SKM-1 (cell line): ENCODE data around the gene TROAP.

ENCODE experiments used
- DNase-seq: peaks from one replicate; lab custom pipeline; 2025; ENCODE audit not compliant: unreplicated experiment; lab: John Stamatoyannopoulos, UW

TROAP gene

DNA sequence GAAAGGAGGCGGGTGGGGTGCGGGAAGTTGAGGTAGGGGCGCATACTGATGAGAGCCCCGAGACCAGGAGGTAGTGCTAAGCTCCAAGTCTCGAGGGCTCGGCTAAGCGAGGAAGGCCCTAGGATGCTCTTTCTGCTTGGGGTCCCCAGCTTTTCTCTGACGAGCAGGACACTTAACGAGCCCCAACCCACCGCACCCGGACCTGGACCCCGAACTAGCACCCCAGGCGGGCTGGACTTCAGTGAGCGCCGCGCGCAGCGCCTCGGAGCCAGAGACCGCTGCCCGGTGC, 18.7 kb downstream of the TROAP start:
- no peak for DNase-seq

DNA sequence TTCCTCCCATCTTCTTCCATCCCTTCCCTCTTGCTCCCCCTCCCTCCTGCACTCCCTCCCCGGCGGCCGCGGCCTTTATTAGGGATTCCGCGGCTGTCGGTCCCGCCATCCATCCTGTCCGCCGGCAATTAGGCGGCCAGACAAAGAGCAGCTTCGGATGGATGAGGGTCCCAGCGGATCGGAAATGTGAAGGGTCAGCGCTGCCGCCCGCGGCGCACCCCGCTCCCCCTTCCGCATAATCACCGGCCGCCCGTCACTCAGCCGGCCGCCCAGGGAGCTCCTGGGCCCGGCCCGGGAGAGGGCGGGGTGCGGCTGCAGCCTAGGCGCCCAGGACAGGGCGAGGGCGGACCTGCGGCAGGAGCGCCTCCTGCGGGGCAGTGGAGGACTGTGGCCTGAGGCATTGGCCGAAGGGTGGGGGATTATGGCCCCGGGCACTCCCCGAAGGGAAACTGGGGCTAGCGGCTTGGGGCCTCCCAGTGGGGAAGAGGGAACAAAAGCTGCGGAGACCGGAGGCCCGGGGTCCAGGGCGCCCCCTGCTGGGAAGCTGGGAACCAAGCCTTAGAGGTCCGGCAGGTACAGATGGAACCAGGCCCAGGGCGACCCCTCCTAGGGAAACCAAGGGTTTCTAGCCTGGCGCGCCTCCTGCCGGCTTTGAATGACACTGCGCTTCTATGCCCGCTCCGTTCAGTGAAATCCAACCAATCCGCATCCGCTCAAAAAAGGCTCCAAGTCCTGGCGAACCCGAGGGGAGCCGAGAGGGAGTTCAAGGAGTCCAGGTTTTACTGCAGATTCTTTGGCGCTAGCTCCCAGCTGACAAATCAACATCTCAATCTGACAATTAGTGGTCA, 19.2 kb downstream of the TROAP start:
- peak; percentile 52 for DNase-seq

DNA sequence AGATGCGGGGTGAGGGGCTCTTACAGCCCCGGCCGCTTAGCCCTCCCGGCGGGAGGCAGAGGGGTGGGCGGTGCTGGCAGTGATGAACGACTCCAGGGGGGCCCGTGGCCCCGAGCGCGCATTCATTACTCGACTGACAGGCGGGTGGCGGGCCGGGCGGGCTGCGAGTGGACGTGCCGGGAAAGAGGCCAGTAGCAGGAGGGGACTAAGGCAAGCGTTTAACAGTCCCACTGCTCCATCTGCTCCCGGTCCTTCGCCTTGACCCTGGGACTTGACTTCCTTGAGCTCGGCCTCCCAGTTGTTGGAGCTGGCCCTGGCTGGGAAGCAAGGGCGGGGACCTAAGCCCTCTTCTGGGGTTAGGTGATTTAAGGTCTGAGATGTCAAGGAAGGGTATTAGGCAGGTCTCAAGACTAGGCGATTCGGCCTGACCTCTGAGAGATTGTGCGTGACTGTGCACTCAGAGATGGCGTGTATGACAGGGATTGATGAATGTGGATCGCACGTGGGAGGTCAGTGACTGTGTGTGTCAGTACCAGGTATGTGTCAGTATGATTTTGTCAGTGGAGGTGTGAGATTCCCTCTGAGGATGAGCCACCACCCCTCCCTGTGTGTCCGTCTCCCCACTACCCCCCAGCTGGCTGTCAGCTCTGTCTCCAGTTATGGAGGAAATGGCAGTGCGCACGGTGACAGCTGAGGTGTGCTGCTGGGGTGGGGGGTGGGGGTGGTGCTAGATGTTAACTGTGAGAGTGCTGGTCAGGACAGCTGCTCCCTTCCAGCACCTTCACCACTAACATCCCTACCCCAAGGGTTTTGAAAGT, 20.1 kb downstream of the TROAP start:
- DNase-seq = no peak

DNA sequence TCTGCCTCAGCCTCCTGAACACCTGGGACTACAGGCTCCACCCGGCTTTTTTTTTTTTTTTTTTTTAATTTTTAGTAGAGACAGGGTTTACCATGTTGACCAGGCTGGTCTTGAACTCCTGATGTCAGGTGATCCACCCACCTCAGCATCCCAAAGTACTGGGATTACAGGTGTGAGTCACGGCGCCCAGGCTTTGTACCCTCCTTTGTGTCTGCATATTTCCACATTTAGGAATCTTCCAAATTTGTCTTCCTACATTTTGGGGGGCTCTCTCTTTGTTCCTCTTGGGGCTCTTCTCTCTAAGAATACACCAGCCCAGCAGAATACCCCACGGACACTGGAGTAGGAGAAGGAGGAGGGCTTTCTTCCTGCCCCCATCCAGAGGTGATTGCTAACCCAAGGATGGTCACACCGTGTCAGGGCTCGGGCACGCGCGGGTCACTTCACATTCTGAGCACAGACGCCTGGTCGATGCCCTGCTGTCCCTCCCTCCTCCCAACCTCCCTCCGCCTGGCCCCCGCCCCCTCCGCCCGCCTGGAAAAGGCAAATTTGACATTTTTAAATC, 21.5 kb downstream of the TROAP start:
- DNase-seq = no peak

DNA sequence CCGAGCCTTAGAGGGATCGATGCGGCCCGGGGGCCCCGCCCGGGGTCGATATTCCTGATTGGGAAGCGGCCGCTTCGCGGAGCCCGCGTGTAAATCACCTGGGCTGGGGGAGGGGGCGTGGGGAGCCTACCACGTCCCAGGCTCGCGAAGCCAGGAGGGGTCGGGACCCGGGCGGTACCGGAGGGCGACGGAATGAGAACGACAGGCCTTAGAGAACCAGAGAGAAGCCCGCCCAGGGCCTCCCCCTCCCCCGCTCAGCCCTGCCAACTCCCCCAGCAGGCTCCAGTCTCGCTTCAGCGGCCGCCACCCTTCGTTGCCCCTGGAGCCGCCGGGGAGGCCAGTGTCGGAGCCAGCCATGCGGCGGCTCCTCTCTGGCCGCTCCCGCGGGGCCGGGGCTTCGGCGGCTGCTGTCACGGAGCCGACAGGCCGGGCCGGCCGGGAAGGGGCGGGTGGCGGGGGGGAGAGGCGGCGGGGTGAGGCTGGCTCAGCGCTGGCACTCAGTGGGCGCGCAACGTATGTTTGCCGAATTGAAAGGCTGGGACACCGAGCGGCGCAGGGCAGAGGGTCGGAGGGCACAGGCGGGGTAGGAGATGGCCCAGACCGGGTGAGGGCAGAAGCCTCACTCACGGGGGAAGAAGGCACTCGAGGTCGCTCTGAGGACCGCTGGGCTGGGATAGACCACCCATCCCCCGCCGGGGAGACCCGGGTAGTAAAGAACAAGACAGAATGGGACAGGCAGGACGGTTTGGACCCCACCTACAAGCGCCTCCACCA, 22.2 kb downstream of the TROAP start:
- DNase-seq = no peak

DNA sequence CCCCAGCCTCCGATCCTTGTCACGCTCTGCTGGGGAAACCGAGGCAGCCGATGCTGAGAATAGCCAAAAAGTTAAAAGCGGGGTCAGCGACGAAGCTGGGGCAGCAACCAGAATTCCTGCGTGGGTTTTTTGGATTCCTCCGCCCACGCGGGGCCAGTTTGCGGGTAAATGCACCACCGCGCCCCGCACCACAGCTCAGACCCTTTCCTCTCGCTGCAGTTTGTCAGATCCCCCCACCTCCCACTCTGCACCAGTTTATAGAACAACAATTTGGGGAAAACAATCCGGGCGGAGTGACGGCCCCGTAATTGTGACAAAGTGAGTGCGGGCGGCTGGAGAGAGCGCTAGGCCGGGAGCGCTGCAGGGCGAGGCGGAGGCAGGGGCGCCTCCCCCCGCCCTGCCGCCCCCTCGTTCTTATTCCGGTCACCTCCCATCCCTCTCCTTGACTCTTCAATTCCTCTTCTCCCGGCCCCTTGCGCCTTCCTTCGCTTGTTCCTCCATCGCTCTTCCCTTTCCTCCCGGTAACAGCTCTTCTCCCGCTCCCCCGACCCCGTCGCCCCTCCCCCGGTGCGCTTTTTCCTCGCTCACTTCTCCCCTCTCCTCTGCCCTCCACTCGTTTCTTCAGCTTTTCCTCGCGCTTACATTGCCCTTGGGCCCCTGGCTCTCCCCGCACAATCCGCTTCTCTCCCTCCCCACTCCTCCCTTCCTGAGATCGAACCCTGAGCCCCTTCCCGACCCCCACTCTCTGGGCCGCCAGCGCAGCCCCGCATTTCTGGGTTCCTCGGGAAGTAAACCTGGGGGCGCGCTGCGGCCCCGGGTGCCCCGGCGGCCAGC, 23.0 kb downstream of the TROAP start:
- DNase-seq = no peak

DNA sequence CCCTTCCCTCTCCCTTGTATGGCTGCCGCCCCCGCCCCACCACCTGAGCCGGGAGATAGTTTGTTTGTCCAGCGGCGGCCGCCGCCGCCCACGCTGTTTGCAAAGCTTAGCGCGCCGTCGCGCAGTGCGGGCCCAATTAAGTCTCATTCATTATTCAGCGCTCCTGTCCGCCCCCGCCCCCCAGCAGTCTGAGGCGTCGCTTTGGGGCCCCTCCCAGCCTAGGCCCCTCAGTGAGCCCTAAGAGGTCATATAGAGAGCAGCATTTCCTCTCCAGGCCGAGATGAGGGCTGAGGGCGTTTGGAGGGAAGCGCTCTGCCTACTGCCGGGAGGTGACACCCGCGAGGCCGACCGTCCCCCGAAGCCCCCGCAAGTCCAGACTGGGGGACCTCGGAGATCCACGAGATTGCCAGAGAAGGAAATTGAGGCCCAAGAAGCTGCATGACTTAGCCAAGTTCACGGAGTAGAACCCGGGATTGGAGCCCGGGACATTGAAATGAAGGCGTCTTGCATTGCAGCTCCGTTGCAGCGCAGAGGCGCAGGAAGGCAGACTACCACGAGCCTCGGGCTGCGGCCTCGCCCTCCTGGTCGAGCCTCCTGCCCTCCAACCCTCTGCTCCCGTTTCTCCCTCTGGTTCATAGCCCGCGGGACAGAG, 23.7 kb downstream of the TROAP start, which contains the start of gene DNAJC22:
Gene DNAJC22, plus strand, starts transcription at position 230 of the 652 bp plus-strand sequence. CDS start 1,985 bp downstream, outside the sequence.
- no peak for DNase-seq

DNA sequence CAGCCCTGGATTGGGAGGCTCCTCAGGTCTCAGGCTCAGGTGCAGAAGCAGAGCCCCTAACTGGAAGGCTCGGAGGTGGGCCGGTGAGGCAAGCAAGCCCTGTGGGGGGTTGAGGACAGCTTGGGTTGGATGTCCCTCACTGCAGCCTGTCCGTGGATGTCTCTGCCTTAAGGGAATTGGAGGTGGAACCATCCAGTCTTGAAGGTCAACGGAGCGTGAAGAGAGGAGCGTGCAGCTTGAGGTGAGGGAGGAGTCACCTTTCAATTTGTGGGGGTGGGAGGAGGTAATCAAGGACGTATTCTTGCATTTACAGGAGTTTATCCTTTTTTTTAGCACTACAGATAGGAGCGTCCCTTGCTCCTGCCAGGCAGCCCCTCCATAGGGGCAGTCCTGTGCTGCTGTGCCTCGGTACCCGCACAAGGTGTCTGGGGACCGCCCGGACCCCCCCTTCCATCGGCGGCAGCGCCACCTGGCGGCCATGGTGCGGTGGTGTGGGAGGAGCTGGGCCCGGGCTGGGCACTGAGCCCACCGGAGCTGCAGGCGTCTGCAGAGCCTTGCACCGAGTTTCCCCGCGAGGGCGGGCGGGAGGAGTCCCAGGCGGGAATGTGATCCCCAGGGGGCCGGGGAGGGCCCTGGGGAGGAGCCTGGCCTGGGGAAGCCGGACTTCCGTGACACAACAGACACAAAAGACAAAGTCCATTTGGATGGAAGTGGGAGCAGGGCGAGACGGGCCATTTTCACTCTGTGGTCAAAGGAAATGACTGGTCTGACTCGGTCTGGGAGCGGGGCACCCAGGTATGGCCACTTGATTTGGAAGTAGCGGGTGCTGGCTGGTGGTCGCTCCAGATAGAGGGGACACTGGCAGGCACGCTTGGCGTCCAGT, 24.5 kb downstream of the TROAP start:
- DNase-seq = no peak

DNA sequence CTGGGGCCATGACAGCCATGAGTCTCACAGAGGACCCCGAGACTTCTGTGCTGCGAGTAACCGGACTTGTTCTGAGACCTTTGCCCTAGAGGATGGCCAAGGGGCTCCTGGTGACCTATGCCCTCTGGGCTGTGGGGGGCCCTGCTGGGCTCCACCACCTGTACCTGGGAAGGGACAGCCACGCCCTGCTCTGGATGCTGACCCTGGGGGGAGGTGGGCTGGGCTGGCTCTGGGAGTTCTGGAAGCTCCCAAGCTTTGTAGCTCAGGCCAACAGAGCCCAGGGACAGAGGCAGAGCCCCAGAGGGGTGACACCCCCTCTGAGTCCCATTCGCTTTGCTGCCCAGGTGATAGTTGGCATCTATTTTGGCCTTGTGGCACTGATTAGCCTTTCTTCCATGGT, 25.7 kb downstream of the TROAP start:
- DNase-seq = no peak

DNA sequence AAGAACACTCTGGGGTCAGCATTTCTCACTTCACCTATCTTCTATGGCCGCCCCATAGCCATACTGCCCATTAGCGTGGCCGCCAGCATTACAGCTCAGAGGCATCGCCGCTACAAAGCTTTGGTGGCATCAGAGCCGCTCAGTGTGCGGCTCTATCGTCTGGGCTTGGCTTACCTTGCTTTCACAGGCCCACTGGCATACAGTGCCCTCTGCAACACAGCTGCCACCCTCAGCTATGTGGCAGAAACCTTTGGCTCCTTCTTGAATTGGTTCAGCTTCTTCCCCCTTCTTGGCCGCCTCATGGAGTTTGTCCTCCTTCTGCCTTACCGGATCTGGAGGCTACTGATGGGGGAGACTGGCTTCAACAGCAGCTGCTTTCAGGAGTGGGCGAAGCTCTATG, 26.2 kb downstream of the TROAP start:
- DNase-seq = no peak

DNA sequence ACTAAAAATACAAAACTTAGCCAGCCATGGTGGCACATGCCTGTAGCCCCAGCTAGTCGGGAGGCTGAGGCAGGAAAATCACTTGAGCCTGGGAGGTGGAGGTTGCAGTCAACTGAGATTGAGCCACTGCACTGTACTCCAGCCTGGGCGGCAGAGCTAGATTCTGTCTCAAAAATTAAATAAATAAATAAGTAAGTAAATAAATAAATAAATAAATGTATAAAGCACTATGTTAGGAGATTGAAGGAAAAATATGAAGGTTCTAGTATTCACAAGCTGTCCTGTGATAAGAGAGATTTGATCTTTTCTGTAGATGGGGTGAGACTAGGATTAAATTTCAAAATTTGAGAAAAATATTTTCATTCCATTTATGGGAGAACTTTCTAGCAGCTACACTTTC, 29.3 kb downstream of the TROAP start:
- no peak for DNase-seq

DNA sequence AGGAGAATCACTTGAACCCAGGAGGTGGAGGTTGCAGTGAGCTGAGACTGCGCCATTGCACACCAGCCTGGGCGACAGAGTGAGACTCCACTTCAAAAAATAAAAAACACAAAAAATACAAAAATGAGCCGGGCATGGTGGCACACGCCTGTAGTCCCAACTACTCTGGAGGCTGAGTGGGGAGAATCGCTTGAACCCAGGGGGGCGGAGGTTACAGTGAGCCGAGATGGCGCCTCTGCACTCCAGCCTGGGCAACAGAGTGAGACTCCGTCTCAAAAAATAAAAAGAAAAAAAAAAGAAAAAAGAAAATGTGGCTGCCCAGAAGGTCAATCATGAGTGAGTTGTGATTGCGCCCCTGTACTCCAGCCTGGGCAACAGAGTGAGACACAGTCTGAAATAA, 32.9 kb downstream of the TROAP start:
- DNase-seq = no peak

DNA sequence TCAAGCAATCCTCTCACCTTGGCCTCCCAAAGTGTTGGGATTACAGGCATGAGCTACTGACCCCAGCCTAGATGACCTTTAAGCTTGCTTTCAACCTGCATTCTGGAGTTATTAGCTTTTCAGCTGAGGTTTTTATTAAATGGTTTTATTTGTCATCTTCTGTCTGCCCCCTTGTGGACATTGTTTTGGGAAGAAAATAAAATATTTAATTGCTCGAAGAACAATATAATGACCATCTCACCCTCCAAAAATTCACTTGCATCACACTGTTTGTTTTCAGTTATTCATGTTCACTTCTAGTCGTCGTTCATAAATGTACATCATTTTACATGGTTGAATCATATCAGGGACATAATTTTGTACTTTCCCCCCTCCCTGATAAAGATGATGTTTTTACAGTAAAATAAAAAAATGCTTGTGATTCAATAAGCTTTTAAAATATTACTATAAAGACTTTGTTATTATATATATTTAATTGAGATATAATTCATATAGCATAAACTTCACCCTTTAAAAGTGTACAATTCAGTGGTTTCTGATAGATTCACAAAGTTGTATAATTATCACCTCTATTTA, 34.1 kb downstream of the TROAP start:
- DNase-seq = no peak

DNA sequence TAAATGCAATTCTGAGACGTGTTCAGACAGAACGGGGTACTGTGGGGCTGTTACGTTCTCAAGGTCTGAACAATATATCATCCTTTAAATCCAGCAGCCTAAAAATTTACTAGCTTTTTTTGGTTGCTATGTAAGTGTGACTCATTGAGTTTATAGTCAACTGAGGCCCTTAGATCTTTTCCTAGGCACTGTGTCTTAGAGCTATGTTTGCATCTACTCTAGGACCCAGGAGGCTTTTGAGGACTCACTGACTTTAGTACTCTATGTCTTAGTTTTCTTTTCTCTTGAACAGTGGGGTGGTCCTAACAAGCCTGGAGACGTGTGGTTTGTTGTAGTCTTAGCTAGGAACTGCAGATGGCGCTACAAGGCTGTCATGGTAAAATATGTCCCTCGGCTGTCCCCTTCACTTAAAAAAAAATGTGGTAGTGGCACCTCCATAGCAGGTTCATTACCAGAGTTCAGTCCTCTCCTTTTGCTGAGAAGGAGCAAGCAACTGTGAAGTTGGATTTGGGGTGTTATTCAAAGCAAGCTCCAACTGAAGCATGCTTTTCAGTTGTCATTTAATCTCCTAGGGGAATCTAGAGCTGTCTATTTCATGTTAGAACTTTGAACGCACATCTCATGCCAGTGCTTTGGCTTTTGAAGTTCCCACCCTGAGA, 35.6 kb downstream of the TROAP start:
- no peak for DNase-seq

DNA sequence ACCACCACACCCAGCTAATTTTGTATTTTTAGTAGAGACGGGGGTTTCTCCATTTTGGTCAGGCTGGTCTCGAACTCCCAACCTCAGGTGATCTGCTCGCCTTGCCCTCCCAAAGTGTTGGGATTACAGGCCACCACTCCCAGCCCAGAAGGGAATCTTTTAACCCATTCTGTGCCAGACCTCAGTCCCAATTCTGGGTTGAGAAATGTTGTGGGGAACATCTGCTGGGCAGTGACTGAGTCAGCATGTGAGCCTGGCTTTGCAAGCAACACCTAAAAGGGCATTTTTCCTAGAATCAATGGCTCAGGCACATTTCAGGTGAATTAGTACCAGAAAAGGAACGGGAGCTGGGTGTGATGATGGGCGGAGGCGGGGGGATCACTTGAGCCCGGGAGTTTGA, 36.6 kb downstream of the TROAP start:
- no peak for DNase-seq

DNA sequence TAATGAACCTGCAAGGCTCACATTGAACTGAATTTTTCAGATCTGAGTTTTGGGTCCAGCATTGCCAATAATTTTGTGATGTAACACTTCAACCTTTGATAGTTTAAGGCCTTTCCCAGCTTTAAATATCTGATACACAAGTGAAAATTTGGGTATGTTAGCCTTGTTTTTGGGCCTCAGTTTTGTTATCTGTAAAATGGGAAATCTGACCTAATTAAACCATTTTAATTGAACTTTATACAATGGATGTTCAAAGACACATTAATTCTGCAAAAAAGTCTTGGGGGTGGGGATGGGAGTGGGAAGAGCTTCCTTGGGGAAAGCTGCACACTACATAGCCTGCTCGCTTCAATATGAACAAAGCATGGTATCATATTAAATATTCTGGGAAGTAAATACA, 39.0 kb downstream of the TROAP start:
- DNase-seq = no peak

DNA sequence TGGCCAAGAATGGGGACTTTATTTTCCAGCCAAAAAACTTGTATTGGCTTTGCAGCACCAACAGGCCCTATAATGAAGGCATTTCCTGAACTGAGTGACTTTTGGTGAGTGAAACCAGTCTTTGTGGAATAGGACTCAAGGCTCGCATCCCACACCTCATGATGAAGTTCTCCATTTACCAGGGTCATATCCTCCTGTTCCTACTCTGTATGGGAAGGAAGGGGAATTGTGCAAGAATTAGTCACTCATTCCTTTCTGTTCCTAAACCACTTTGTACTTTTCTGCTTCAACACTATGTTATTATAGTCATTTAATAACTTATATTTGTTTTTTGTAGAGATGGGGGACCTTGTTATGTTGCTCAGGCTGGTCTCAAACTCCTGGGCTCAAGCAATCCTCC, 41.9 kb downstream of the TROAP start:
- no peak for DNase-seq

DNA sequence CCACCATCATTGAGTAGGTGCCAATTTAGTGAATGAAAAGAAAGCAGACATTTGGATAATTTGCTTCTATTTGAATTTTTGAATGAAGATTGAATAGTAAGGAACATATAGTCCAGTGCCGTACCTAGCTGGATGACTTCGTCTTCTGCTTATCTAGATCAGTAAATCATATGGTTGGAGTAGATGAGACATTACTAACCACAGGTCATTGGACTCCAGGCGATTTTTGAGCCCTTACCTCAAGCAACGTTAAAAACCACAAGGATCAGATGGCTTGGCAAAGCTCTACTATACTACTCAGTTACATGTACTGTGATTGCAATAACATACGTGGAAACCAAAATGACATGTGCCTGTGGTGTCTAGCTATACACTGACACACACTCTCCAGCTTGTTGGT, 42.5 kb downstream of the TROAP start:
- no peak for DNase-seq
